Activated T-cell treated with anti-CD3 and anti-CD28 coated beads for 4 hours (primary cell): Measurements from ENCODE around the gene RALY.

Experiments
- DNase-seq: peaks from one replicate; pipeline ENCODE4 v3.0.0-alpha.2; 2020

RALY gene

GRCh38 chr20:33990075-33990474, 3.6 kb upstream of the RALY start:
- DNase-seq, result no peak

GRCh38 chr20:33991502-33991901, 2.2 kb upstream of the RALY start:
- no peak for DNase-seq

- DNase-seq, result no peak
Observed at GRCh38 chr20:33992145-33992922, 1.4 kb upstream of the RALY start.

- DNase-seq, result peak; percentile 99
Observed at GRCh38 chr20:33992923-33993575, 662 bp upstream of the RALY start.

- peak; percentile 63 for DNase-seq
Observed at GRCh38 chr20:33994222-33994913, 657 bp downstream of the RALY start.

GRCh38 chr20:33995053-33995831, 1.5 kb downstream of the RALY start:
- DNase-seq, result no peak

- DNase-seq, result no peak
Observed at GRCh38 chr20:33999025-33999649, 5.4 kb downstream of the RALY start.

GRCh38 chr20:34001378-34001777, 7.7 kb downstream of the RALY start:
- DNase-seq, result no peak

- no peak for DNase-seq
Observed at GRCh38 chr20:34004227-34004626, 10.5 kb downstream of the RALY start.

GRCh38 chr20:34004790-34005457, 11.2 kb downstream of the RALY start:
- no peak for DNase-seq

GRCh38 chr20:34006619-34007018, 12.9 kb downstream of the RALY start:
- DNase-seq, result no peak

GRCh38 chr20:34008477-34008876, 14.8 kb downstream of the RALY start:
- no peak for DNase-seq

- DNase-seq, result no peak
Observed at GRCh38 chr20:34010405-34010931, 16.8 kb downstream of the RALY start.

- DNase-seq, result no peak
Observed at GRCh38 chr20:34011275-34011674, 17.6 kb downstream of the RALY start.

GRCh38 chr20:34012330-34012729, 18.6 kb downstream of the RALY start:
- no peak for DNase-seq

GRCh38 chr20:34012735-34013134, 19.0 kb downstream of the RALY start:
- DNase-seq, result no peak

- DNase-seq, result no peak
Observed at GRCh38 chr20:34013554-34013953, 19.8 kb downstream of the RALY start.

GRCh38 chr20:34014878-34015277, 21.2 kb downstream of the RALY start:
- no peak for DNase-seq

GRCh38 chr20:34015401-34016335, 22.0 kb downstream of the RALY start:
- DNase-seq, result no peak

GRCh38 chr20:34016736-34017135, 23.0 kb downstream of the RALY start:
- no peak for DNase-seq

GRCh38 chr20:34017610-34018009, 23.9 kb downstream of the RALY start:
- DNase-seq, result no peak
